ENCODE measurements around the gene IFNA10. TPM values are rescaled to one million over a fixed set of nuclear protein-coding genes. Genes with fewer than 3 reads are reported as not detected.
"Not testable (repeated sequence)": the region's sequence is repeated elsewhere in the genome, so short reads cannot be mapped to it uniquely, and the experiment has no call there.

IFNA10 gene
- not detected for total RNA-seq

DNA sequence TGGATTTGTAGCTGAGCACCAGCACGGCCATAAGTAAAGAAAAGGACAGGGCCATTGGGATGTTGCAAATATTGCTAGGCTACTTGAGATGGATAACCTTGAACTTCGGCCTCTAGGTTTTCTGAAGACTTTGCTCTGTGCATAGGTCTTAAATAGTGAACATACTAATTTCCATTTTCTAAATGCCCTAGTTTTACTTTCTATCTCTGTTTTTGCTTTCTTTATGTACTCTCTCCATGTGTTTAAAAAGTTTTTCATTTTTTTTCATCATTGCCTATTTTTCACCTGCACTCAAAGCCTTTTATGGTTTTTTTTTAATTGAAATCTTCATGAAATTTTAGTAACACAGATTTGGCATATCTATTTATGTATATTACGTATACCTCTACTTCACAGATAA lies at the start of gene IFNA10:
Gene IFNA10 (minus strand): TSS at position 101 of the 400 bp plus-strand sequence. CDS start 46 bp downstream, at position 55.
- not testable (repeated sequence) for ATAC-seq; DNase-seq (ENCODE audit: low spot score)

DNA sequence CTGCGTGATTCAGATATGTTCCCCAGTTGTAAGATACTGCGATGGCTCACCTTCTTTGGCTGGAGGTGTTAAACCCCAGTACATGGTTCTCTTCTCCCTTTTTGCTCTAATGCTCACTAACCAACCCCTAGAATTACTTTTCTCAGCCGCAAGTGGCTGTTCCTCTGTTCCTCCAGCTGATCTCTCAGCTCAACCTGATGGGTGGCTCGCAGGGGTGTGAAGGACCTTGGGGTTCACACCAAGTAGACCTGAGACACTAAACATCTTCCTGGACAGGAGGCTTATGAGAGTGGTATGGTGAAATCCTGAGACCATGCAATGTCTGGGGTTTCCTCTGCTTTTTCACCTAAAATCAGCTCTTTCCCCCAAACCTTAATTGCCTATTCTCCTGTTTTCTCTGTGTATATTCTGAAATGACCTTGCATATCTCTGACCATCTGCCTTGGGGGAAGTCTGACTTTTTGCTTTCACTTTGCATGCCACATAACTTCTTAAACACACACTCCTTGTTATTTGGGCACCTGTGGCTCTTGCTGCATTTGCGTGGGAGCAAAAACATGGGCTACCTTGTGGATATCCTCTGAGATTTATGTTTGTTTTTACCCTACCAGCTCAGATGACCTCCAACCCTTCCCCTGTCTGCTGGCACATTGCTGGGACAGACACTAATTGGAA lies 48.7 kb upstream of the IFNA10 start:
- DNase-seq (ENCODE audit: low spot score) (no peak), ATAC-seq (no peak)

DNA sequence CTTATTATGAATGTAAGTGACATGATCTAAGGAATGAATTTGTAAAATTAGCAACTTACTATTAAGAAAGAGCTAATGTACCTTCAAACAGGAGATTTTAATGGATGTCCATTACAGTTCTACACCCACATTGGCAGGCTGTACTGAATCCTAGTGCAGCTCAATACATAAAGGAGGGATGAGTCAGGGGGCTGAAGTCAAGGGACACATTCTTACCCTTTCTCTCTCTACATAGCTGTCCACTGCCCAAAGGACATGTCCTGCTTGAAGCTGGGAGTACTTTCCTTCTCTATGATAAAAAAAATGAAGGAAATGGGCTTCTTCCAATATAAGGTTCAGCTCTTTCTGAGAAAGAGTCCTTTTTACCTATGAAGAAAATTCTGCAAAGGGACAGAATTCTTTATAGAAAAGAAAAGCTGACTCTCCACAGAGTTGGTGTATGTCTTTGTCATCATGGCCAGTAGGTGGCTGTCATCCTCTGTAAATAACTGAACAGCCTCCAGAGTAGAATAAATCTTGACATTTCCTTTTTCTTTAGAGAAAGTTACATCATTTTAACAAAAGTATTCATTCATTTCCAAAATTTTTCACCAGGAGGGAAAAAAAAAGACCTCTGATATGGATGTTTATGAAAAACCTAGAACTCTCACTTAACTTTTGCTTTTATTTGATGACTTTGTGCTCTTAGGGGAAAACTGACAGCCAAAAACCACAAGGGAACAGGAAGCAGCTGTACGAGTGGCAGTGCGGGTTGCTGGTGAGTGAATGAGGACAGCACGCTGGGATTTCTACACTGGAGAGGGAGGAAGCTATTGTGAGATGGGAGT lies 46.0 kb upstream of the IFNA10 start:
- DNase-seq (ENCODE audit: low spot score) (no peak), ATAC-seq (peak; percentile 80)

DNA sequence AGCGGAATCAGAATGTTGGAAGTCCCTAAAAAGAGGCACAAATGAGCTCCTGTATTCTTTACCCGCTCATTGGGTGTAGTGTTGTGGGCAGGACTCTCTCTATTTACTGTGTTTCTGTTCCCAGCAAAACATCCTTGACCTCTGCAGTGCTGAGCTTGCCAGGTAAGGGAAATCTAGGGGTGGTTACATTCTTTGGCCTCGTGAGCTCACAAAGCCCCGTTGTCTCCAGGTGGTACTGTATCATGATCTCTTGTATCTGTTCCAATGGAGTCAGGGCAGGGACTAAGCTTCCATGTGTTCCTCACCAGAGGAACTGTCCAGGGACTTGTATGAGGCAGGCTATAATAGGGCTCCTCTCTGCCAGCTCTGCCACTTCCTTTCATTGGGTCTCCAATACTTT lies 44.7 kb upstream of the IFNA10 start:
- DNase-seq (ENCODE audit: low spot score) (no peak), ATAC-seq (no peak)

DNA sequence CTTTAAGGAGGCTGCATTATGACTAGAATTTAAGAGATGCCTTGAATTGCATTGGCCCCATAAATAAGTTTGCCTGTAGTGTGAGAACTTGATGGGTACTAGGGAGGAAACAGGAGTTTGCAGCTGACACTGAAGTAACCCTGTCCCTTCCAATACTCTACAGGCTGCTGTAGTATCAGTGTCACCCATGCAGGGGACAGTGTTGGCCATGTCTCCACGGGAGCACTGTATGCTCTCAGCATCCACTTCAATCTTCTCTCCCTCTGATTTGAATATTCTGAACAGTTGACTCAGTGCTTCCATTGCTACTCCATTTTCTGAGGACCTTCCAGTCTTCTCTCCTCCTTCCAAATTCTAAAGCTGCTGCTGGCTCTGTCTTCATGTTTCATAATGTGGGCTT lies 44.2 kb upstream of the IFNA10 start:
- DNase-seq (ENCODE audit: low spot score) (no peak), ATAC-seq (no peak)

DNA sequence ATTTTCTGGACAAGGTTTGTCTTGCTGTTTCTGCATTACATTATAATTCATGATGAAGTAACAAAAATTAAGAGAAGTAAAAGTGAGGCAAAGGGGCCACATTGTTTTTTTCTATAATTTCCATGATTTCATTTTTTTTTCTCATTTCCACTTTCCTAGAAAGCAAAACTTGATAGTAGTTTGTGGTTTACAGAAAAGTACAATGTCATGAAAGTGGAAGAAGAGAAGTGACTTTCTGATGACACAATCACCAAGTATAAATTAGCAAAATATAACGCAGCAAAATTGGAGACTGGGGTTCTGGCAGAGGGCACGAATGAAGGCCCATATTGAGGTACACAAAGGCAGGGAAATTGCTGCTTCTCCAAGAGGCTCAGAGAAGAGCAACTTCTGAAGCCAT lies 37.9 kb upstream of the IFNA10 start:
- no peak for DNase-seq (ENCODE audit: low spot score)
- ATAC-seq = no peak

DNA sequence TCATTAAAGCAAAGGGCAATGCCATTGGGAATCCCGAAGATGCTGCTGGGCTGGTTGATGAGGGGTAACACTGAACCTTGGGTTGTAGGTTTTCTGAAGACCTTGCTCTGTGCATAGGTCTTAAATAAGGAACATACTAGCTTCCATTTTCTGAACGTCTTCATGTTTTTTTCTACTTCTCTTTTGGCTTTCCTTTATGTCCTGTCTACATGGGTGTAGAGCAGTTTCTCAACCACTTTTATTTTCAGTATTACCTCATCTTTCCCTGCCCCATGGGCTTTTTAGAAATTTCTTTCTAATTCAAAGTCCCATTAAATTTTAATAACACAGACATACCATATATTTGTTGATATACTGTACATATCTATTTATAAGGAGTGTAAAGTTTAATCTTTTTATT lies 33.0 kb upstream of the IFNA10 start, which contains the start of gene IFNA14:
Gene IFNA14 (minus strand): TSS at position 95 of the 400 bp plus-strand sequence. CDS start 70 bp downstream, at position 25.
- no peak for DNase-seq (ENCODE audit: low spot score)
- no peak for ATAC-seq

DNA sequence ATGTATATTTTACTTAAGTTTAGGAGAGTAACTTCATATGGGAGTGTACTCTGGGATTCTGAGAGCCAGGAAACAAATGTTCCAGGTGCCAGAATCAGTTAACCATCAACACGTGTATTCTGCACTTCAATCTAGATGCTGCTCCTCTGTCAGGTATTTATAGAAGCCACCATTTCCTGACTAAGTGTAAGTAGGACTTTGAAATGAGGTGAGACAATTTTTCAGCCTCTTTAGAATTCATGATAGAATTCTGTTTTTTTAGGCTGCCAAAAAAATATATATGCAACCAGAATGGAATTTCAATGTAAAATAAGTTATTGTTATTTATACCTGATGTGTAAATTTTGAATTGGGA lies 29.4 kb upstream of the IFNA10 start:
- ATAC-seq; DNase-seq (ENCODE audit: low spot score): not testable (repeated sequence)

DNA sequence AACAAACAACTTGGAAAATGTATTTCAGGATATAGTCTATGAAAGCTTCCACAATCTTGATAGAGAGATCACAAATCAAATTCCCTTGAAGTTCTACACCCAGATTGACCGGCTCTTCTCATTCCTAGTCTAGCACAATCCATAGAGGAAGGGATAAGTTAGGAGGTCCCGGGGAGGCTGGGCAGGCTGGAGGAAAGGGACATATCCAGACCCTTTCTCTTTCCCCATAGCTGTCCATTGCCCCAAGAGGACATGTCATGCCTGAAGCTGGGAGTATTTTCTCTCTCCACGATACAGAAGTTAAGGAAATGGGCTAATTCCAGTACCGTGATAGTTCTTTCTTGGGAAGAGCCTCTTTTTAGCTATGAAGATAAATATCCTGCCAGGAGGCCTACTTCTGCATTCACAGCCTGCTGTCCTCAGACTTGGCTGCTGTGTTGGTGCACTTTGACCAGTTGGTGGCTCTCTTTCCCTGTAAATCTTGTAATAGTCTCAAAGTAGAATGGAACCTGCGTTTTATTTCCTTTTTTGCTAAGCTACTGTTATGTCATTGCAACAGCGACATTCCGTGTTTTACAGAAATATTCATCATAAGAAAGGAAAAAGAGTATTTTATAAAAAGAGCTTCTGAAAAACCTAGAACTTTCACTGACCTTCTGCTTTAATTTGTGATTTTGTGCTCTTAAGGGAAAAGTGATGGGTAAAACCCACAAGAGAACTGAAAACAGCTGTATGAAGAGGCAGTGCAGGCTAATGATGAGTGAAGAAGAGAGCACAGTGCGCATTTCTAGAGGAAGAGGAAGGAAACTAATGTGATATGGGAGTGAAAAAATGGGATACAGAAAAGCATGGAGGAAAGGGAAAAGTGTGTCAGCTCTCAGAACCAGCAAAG lies 28.8 kb upstream of the IFNA10 start:
- DNase-seq (ENCODE audit: low spot score) (peak; percentile 43), ATAC-seq (peak; percentile 90)

DNA sequence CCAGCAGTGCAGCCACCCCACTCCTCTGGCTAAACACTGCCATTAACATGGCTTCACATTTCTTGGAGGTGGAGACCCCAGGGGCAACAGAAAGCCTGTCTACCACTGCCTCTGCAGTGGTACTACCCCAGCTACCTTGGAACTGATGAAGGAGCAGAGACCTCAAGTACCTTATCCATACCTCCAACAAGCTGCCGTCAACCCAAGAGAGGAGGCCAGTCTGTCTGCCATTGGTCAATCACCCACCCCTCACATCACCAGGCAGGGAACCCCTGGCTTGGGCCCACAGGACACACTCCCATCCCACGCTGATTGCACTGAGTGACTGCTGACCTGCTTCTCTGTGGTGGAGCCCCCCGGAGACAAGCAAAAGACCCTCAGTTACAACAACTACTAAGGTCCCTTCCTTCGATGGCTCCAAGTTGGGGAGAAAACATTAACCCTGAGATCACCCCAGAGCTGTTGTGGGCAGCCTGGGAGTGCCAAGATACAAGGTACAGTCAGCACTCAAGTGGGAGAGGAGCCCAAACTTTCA lies 27.3 kb upstream of the IFNA10 start:
- no peak for DNase-seq (ENCODE audit: low spot score)
- ATAC-seq = no peak

DNA sequence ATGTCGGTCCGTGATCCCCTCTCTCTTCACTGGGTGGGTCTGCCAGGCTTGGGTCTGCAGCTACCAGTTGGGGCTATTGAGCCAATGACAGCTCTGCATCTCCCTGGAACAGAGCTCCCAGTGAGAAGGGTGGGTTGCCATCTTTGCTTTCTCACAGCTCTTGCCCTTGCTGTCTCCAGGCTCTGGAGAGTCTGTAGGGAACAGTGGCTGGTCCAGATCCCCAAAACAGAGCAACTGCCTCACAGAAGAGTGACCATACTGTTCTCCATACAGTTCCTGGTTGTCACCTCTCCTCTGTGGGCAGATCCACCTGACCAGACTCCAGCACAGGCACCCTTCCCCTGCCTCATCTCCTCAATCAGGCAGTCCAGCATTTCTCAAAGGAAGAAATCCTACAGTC lies 26.3 kb upstream of the IFNA10 start:
- DNase-seq (ENCODE audit: low spot score) = no peak
- ATAC-seq = no peak

DNA sequence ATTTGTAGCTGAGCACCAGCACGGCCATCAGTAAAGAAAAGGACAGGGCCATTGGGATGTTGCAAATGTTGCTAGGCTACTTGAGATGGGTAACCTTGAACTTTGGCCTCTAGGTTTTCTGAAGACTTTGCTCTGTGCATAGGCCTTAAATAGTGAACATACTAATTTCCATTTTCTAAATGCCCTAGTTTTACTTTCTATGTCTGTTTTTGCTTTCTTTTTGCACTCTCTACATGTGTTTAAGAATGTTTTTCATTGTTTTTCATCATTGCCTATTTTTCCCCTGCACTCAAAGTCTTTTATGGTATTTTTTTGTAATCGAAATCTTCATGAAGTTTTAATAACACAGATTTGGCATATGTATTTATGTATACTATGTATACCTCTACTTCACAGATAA lies 21.2 kb upstream of the IFNA10 start, which contains the start of gene IFNA17:
Gene IFNA17 (minus strand): TSS at position 101 of the 400 bp plus-strand sequence. CDS start 49 bp downstream, at position 52.
- ATAC-seq (no peak), DNase-seq (ENCODE audit: low spot score) (no peak)

DNA sequence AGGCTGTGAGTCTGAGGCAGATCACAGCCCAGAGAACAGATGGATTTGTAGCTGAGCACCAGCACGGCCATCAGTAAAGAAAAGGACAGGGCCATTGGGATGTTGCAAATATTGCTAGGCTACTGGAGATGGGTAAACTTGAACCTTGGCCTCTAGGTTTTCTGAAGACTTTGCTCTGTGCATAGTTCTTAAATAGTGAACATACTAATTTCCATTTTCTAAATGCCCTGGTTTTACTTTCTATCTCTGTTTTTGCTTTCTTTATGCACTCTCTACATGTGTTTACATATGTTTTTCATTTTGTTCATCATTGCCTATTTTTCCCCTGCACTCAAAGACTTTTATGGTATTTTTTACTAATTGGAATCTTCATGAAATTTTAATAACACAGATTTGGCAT lies 10.3 kb upstream of the IFNA10 start, which contains the start of gene IFNA16:
Gene IFNA16 (minus strand): TSS at position 101 of the 400 bp plus-strand sequence. CDS start 6 bp downstream, at position 95.
- ATAC-seq; DNase-seq (ENCODE audit: low spot score): not testable (repeated sequence)

DNA sequence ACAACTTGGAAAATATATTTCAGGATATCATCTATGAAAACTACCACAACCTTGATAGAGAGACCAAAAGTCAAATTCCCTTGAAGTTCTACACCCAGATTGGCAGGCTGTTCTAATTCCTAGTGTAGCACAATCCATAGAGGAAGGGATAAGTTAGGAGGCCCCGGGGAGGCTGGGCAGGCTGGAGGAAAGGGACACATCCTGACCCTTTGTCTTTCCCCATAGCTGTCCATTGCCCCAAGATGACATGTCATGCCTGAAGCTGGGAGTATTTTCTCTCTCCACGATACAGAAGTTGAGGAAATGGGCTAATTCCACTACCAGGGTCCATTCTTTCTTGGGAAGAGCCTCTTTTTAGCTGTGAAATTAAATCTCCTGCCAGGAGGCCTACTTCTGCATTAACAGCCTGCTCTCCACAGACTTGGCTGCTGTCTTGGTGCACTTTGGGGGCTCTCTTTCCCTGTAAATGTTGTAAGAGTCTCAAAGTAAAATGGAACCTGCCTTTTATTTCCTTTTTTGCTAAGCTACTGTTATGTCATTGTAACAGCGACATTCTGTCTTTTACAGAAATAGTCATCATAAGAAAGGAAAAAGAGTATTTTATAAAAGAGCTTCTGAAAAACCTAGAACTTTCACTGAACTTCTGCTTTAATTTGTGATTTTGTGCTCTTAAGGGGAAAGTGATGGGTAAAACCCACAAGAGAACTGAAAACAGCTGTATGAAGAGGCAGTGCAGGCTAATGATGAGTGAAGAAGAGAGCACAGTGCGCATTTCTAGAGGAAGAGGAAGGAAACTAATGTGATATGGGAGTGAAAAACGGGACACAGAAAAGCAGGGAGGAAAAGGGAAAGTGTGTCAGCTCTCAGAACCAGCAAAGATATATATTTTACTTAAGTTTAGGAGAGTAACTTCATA lies 6.7 kb upstream of the IFNA10 start:
- not testable (repeated sequence) for DNase-seq (ENCODE audit: low spot score); ATAC-seq

DNA sequence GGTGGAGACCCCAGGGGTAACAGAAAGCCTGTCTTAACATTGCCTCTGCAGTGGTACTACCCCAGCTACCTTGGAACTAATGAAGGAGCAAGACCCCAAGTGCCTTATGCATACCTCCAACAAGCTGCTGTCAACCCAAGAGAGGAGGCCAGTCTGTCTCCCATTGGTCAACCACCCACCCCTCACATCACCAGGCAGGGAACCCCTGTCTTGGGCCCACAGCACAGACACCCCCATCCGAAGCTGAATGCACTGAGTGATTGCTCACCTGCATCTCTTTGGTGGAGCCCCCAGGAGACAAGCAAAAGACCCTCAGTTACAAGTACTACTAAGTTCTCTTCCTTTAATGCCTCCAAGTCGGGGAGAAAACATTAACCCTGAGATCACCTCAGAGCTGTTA lies 5.2 kb upstream of the IFNA10 start:
- DNase-seq (ENCODE audit: low spot score); ATAC-seq: not testable (repeated sequence)

DNA sequence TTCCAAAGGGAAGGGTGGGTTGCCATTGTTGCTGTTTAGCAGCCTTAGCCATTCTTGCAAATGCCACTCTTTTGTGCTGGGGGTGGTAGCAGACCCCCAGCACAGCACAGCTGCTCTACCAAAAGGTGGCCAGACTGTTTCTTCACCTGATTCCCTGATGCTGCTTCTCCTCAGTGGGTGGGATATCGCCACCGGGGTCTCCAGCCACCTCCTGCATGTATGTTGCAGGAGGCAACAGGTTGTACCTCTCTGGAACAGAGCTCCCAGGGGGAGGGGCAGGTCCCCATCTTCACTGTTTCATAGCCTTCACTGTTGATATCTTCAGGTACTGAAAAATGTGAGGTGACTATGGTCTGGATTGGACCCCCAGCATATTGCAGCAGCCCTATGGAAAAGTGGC lies 3.8 kb upstream of the IFNA10 start:
- not testable (repeated sequence) for DNase-seq (ENCODE audit: low spot score); ATAC-seq

DNA sequence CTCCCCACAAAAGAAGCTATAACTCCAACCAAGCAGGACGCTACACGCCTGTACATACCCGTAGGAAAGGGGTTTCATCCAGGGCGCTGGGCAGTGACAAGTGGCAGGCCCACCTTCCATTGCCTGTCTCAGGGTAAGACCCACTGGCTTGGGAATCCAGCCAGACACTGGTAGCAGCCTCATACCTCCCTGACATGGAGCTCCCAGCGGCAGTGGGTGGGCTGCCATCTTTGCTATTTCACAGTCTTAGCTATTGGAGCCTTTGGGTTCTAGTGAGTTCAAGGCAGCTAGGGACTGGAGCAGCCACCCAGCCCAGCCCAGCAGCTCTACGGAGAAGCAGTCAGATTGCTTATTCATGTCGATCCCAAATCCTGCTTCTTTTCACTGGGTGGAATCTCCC lies 3.4 kb upstream of the IFNA10 start:
- ATAC-seq = no peak
- no peak for DNase-seq (ENCODE audit: low spot score)

DNA sequence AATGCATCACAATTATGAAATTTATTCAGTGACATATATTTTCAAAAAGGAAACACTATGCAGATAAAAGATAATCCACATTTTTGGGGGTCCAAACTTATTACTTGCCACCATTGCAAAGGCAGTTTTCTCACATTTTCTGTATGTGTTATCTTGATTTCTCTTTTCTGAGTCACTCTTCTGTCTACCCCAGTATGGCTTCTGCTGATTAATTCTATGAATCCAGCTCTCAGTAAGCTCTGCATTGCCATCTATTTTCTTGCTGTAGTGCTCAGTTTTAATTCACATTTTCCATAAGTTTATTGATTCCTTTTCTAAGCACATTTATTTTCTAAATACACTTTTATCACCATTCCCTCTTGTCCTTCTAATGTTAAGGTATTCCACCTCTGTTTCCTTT lies 1.7 kb downstream of the IFNA10 start:
- ATAC-seq (no peak), DNase-seq (ENCODE audit: low spot score) (no peak)

DNA sequence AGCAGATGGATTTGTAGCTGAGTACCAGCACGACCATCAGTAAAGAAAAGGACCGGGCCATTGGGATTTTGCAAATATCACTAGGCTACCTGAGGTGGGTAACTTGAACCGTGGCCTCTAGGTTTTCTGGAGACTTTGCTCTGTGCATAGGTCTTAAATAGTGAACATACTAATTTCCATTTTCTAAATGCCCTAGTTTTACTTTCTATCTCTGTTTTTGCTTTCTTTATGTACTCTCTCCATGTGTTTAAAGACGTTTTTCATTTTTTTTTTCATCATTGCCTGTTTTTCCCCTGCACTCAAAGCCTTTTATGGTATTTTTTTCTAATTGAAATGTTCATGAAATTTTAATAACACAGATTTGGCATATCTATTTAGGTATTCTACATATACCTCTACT lies 4.8 kb downstream of the IFNA10 start, which contains the start of gene IFNA7:
Gene IFNA7 (minus strand): TSS at position 101 of the 400 bp plus-strand sequence. CDS start 40 bp downstream, at position 61.
- ATAC-seq; DNase-seq (ENCODE audit: low spot score): not testable (repeated sequence)

Measured in left lobe of liver (tissue), 2 donors.